NCI-H2081 (cell line): Measurements from ENCODE around the gene CACNG6.
A peak's percentile ranks its signal among the peaks of the same experiment; 100 is the strongest.

Source experiments
- DNase-seq, 2 experiments: peaks; one replicate each; lab custom pipeline; 2025; lab: John Stamatoyannopoulos, UW

The CACNG6 gene

DNA sequence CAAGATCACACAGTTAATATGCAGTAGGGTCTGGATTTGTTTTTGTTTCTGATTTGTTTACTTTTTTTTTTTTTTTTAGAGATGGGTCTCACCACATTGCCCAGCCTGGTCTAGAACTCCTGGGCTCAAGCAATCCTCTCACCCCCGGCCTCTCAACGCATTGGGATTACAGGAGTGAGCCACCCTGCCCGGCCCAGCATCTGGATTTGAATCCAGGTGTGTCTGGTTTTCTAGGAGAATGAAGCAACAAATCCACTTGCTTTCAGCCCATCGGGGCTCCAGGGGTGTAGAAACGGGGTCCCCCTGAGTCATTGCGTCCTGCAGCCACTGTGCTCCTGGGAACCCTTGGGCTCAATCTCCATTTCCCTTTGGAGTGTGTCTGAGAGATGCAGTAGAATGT is 22.1 kb upstream of the CACNG6 start:
- DNase-seq = no peak

DNA sequence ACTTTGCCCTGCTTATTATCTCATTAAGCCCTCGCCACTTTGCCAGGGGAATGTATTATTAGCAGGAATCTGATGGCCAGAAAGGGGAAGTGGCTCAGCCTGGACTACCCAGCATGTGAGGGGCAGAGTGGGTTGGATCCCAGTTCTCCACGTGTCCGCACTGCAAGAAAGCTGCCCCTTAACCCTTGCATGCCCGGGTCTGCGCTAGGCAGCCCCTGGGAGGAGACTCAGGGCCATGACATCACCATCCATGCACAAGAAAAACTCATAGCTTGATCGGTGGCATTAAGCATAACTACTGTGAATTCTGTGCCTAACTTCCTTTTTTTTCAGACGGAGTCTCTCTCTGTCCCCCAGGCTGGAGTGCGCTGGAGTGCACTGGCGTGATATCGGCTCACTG is 19.8 kb upstream of the CACNG6 start:
- DNase-seq = no peak

DNA sequence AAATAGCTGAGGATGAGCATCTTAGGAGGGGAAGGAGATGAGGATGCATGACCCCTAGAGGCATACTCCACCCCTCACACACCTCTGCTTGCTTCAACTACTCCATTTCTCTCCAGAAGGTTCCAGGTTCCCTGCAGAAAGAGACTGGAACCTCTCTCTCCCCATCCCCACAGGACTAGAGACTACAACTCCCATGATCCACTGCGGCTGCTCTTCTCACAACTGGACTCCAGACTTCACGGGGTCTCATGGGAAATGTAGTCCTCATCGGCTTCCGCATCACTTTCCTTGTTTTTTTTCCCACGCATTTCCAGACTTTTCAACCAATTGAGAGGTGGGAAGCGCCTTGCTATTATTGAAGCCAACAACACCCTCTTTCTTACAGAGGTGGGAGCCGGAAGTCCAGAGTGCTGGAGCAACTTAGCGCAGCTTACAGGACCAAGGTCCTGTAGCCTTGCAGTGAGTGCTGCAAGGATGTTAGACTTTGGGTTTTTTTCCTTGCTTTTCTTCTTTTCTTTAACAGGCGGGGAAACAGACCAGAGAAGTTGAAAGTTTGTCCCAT is 13.9 kb upstream of the CACNG6 start:
- DNase-seq = peak in 1 of 2 experiments; percentile 24

DNA sequence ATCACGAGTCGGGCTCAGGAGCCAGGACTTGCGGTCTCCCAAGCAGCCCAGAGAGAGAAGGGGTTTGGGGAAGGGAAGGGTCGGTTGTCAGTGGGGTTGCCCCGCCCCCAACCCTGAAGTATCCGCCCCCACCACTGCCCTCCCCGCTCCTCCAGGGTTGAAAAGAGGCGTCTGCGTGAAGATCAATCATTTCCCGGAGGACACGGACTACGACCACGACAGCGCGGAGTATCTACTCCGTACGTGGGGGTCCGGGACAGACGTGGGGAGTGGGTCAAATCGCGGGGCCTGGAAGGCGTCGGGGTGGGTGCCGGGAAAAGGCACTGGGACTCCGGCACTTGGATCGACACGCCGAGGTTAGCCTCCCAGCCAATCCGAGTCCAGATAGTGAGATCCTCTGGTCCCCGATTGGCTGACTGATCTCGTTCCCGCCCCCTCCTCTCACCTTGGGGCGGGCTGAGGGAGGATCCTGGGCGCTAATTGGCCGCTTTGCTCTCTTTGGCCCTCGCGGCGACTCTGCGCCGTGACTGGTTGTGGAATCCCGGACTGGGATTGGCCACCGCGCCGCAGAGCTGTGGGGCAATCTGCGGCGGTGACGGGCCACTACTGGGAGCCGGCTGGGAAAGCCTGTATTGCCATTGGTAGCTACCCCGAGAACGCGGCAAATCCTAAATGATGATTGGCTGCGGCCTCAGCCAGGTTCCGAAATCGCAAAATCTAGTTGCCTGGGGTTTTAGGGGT is 13.3 kb upstream of the CACNG6 start:
- no peak for DNase-seq

DNA sequence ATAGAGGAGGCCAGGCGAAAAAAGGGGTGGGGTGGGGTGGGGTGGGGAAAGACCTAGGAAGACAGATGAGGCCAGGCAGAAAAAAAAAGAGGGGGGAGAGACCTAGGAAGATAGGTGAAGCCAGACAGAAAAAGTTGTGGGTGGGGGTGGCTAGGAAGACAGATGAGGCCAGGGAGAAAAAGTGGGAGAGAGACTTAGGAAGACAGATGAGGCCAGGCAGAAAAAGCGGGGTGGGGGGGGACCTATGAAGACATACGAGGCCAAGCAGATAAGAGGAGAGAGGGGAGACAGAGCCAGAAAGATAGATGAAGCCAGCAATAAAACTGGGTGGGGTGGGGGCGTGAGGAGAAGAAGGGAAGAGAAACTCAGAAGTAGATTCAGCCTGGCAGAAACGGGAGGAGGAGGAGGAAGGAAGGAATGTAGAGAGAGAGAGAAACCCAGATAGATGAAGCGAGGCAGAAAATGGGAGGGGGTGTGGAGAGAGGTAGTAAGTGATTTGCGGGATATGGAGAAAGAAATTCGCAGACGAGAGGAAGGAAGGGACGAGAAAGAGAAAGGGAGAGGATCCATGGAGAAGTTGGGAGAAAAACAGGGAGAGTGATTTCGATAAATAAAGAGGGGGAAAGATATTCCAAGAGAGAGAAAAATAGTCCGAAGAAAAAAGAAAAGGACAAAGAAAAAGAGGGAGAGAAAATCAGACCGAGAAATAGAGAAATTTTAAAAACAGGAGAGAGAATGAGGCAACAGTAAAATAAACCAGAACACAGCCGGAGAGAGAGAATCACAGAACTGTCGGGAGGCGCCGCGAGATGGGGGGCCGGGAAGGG is 12.2 kb upstream of the CACNG6 start:
- DNase-seq = no peak

DNA sequence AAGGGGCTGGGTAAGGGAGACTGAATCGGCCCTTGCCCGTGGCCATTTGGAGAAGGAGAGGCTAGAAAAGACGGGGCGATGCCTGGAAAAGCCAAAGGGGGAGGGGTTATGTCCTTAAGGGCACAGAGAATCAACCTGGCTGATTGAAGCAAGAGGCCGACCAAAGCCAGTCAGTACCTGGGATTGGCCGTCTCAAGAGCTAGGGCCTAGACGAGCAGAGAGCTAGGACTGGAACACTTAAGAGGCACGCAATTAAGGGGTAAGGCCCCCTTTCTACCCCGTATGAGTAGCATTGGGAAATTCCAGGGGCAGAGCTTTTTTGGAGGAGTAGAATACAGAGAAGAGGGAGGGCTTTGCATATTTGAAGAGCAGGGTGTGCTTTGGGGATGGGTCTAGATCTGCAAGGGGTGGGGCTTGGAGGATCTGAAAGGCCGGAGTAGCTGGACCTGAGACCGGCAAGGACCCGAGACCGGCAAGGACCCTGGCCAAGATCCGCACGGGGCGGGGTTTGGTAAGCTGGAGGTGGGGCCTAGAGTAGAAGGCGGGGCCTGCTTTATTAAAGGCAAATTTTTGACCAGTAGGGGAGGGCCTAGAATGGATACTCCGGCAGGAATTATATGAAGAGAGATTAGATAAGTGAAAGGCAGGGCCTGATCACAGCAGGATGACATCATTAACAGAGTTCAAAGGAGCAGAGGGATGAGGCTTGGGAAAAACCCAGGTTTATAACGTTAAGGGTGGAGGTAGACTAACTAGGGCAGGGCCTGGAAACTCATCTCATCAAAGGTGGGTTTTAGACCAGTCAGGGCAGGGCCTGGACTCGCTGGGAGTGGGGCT is 10.7 kb upstream of the CACNG6 start:
- no peak for DNase-seq

DNA sequence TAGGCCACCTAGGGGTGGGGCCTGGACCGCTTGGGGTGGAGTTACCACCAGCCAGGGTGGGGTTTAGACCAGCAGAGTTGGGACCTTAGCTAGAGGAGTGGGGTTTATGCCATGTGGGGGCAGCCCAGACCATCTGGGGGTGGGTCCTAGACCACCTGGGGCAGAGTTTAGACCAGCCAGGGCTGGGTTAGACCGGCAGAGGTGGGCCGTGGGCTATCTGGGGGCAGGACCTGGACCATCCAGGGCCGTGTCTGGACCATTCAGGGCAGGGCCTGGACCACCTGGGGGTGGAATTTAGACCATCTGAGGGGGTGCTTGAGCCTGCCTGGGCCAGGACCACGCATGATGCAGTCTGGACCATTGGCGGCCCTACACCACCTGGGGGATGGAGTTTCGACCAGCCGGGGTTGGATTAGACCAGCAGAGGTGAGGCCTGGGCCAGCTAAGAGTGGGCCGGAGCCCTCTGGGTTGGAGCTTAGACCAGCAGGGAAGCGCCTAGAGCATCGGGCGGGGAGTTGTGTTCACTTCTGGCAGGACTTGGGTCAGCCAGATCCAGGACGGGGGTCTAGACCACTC is 10.0 kb upstream of the CACNG6 start:
- DNase-seq = no peak

DNA sequence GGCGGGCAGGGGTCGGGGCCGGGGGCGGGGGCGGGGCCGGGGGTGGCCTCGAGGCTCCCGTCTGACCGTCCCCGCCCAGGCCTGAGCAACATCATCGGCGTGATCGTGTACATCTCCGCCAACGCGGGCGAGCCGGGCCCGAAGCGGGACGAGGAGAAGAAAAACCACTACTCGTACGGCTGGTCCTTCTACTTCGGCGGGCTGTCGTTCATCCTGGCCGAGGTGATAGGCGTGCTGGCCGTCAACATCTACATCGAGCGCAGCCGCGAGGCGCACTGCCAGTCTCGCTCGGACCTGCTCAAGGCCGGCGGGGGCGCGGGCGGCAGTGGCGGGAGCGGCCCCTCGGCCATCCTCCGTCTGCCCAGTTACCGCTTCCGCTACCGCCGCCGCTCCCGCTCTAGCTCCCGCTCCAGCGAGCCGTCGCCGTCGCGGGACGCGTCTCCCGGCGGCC is 9.4 kb upstream of the CACNG6 start:
- no peak for DNase-seq

DNA sequence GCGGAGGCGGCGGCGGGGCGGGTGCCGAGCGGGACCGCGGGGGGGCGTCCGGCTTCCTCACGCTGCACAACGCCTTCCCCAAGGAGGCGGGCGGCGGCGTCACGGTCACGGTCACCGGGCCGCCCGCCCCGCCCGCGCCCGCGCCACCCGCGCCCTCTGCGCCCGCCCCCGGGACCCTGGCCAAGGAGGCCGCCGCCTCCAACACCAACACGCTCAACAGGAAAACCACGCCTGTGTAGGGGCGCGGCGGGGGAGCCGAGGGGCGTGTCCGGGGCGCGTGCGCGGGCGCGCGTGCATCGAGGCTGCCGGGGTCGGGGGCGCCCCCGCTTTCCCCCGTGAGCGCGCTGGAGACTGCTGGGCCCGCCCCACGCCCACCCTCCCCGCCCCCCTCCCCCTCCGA is 8.8 kb upstream of the CACNG6 start:
- no peak for DNase-seq

DNA sequence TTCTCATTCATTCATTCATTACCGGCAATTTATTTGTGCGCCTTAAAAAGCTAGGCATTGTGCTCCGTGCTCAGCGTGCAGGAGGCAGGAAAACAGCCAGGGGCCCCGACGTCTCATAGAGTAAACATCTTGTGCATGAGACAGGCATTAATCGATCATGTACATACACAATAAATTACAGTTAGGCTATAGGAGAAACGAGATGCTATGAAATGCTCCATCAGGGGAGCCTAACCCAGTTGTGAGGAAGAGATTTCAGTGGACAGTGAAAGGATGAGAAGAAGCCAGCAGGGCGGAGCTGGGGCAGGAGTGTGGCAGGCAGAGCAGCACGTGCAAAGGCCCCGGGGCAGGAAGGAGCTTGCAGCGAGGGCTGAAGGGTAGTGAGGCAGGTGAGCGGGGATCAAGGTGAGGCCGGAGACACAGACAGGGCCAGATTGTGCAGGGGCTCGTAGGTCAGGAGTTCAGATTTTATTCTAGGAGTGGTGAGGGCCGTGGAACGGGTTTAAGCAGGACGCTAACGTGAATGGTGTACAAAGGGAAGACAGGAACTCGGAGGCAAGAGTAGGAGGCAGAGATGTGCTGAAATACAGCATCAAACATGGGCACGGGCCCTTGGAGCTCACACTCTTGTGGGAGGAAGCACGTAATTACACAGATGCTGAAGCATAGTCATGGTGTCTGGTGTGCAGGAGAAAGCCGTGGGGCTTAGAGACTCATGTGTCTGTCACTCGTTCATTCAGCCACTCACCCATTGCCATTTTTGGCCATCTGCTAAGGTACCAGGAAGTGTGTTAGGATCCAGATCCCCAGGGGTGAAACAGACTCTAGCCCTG is 7.8 kb upstream of the CACNG6 start:
- DNase-seq = no peak

DNA sequence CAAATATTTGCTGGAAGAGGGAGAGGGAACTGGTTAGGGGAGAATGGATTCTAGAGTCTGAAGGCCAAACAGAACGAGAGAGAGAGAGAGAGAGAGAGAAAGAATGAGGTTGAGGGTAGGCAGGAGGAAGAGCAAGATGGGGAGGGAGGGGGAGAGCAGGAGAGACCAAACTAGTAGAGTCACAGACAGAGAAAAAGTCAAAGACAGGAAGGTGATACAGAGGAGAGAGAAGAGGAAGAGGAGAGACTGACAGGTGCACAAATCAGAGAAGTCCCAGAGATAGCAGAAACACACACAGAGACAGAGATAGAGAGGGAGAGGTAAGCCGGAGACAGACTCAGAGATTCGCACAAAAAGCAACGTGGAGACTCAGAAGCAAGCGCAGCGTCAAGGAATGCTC is 5.6 kb upstream of the CACNG6 start:
- DNase-seq = no peak

DNA sequence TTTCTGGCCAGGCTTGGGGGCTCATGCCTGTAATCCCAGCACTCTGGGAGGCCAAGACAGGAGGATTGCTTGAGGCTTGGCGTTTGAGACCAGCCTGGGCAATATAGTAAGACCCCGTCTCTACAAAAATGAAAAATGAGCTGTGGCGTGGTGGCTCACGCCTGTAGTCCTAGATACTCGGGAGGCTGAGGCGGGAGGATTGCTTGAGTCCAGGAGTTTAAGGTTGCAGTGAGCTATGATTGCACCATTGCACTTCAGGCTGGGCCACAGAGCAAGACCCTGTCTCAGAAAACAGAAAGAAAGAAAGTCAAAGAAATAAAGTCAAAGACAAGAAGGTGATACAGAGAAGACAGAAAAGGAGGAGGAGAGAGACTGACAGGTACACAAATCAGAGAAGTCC is 2.5 kb upstream of the CACNG6 start:
- DNase-seq = no peak

DNA sequence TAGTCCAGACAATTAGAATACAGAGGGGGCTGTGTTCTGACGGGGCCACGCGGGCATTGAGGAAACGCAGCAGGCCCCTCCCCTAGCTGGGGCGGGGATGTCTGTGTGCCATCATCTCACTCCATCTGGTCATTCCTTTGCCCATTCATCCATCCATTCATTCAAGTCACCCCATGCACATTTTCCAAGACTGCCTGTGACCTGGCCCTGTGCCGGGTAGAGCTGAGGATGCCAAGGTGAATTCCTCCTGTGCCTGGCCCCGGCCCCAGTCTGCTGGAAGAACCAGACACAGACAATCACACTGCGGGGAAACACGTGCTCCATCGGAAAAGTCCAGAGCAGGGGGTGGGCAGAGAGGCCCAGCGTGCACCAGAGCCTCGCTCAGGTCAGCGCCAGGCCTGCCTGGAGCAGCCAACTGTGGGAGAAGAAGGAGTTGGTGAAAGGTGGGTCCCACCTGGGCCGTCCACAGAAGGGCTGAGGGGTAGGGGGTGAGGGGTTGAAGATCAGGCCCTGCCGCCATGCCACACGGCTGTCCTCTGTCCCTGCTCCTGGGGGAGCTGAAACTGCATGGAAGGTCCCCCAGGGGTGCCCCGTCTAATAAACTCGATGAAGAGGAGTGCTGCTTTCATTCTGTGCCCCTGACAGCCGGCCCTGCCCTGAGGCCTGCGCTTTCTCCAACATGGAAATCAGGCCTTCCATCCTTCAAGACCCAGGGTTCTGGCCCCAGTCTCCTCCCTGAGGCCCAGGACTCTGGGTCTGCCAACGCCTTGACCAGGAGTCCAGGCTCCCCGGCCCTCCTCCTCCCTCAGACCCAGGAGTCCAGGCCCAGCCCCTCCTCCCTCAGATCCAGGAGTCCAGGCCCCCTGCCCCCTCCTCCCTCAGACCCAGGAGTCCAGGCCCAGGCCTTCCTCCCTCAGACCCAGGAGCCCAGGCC is 1.6 kb upstream of the CACNG6 start:
- DNase-seq = no peak

DNA sequence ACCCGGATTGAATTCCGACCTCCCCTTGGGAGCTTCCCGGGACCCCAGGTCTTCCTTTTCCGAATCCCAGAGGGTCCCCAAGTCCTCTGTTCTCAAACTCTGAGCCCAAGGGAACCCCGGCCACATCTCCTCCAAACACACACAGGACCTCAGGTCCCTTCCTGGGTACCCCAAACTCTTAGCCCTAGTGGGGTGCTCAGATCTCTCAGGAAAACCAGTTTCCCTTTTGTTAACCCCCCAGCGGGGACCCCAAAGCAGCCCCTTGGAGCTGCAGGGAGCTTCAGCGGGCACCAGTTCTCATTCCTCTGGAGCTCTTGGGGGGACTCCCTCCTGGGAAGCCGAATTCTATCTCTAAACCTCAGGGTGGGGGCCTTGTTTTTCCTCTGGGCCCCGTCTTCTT is 774 bp downstream of the CACNG6 start:
- no peak for DNase-seq

DNA sequence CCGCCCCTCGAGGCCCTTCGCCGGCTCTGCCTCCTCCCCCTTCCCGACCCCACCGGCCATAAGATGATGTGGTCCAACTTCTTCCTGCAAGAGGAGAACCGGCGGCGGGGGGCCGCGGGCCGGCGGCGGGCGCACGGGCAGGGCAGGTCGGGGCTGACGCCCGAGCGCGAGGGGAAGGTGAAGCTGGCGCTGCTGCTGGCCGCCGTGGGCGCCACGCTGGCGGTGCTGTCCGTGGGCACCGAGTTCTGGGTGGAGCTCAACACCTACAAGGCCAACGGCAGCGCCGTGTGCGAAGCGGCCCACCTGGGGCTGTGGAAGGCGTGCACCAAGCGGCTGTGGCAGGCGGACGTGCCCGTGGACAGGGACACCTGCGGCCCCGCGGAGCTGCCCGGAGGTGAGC is 1.4 kb downstream of the CACNG6 start:
- no peak for DNase-seq

DNA sequence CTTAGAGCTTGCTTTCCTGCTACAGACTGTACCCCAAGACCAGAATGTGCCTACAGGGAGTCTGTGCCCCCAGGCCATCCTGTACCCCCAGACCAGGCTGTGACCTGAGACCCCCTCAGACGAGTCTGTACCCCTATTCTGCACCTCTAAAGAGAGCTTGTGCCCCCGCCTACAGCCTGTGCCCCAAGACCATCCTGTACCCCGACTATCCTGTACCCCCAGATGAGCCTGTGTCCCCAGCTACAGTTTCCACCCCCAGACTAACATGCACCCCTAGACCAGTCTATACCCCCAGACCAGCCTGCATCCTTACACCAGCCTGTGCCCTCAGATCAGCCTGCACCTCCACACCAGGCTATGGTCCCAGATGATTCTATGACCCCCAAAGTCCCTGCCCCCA is 2.0 kb downstream of the CACNG6 start:
- DNase-seq = no peak

DNA sequence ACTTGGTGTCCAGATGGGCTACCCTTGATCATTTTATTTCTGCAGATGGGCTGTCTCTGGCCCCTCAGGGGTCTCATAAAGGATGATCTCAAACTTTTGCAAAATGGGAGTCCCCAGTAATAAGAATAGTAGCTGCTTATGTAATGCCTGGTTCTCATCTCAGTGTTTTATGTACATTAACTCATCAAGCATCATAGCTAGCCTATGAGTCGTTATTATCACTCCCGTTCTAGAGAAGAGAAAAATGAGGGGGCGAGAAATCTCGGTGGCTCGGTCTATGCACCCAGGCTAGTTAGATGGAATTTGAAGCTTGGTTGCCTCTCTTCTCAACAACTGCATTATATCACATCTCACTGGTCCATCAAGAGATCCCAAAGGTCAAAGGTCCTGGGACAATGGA is 3.4 kb downstream of the CACNG6 start:
- DNase-seq = no peak

DNA sequence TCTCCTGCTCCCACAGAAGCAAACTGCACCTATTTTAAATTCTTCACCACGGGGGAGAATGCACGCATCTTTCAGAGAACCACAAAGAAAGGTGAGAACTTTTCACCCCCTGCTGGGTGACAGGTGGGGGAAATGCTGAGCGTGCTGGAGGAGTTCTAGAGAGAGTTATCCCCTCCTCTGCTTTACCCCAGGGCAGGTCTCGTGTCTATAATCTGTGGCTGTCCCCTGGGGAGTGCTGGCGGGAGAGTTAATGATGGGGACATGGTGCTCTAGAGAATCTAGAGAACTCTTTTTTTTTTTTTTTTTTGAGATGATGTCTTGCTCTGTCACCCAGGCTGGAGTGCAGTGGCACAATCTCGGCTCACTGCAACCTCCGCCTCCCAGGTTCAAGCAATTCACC is 6.8 kb downstream of the CACNG6 start:
- no peak for DNase-seq

DNA sequence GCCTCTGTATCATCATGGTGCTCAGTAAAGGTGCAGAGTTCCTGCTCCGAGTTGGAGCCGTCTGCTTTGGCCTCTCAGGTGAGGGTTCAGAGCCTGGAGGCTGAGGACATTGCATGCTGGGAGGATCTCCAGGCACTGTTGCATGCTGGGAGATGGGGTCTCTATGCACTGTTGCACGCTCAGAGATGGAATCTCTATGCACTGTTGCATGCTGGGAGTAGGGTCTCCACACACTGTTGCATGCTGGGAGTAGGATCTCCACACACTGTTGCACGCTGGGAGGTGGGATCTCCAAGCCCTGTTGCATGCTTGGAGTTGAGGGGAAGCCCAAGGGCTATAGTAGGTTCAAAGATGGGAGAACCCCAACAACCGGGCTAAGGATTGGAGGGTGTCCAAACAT is 8.3 kb downstream of the CACNG6 start:
- DNase-seq = no peak

DNA sequence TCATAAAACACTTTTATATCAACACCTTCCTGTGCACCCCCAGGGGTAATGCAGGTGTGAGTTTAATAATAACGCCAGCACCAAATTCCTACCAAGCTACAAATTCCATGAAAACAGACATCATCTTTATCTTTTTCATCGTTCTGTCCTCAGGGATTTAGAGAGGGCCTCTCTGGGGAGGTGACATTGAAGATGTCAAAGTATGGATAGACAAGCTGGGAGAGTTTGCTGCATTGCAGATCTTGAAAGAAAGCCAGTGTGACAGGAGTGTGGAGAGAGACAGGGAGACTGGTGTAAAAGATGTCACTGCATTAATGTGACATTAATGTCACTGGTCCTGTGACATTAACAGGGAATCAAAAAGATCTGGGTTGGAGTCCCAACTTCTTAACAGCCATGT is 10.1 kb downstream of the CACNG6 start:
- no peak for DNase-seq
